GM12865 (cell line): Measurements from ENCODE around the gene AGPS.
"Not testable (repeated sequence)": the region's sequence is repeated elsewhere in the genome, so short reads cannot be mapped to it uniquely, and the experiment has no call there.

Experiments used
- DNase-seq: peaks from one replicate; pipeline ENCODE4 v3.0.0; 2010; ENCODE audit warnings: low read depth
- H3K4me3 ChIP-seq: 2 replicates; pipeline ENCODE4 v1.5.1; 2011; ENCODE audit warnings: mild to moderate bottlenecking, low read depth, low read length, control low read depth
- TF ChIP-seq, protein P1 (sequence below): IDR thresholded peaks from 2 replicates; pipeline ENCODE4 v1.5.1; 2011; ENCODE audit warnings: low read length, control low read depth, low read depth, inconsistent platforms; ENCODE audit not compliant: insufficient read depth; ENCODE audit errors: missing control alignments

AGPS gene

DNA sequence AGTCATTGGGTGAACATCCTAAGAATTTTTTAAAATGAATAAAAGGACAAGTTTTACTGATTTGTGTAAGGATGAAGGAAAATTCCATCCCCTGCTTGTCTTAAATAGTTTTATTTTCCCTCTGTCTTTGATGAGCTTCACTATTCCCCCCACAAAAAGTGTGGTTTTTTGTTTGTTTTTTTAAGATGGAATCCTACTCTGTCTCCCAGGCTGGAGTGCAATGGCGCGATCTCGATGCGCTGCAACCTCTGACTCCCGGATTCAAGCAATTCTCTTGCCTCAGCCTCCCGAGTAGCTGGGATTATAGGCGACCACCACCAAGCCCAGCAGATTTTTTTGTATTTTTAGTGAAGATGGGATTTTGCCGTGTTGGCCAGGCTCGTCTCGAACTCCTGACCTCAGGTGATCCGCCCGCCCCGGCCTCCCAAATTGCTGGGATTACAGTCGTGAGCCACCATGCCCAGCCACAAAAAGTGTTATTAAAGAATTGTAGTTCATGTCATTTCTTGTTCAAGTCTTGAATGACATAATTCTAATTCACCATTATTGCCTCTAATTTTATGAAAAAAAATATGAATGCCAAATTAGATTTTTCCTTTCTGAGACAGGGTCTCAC, 91.7 kb downstream of the AGPS start:
- TF ChIP-seq, protein P1, sequence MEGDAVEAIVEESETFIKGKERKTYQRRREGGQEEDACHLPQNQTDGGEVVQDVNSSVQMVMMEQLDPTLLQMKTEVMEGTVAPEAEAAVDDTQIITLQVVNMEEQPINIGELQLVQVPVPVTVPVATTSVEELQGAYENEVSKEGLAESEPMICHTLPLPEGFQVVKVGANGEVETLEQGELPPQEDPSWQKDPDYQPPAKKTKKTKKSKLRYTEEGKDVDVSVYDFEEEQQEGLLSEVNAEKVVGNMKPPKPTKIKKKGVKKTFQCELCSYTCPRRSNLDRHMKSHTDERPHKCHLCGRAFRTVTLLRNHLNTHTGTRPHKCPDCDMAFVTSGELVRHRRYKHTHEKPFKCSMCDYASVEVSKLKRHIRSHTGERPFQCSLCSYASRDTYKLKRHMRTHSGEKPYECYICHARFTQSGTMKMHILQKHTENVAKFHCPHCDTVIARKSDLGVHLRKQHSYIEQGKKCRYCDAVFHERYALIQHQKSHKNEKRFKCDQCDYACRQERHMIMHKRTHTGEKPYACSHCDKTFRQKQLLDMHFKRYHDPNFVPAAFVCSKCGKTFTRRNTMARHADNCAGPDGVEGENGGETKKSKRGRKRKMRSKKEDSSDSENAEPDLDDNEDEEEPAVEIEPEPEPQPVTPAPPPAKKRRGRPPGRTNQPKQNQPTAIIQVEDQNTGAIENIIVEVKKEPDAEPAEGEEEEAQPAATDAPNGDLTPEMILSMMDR: no peak
- H3K4me3 ChIP-seq: no peak overlapping the region
- no peak for DNase-seq

DNA sequence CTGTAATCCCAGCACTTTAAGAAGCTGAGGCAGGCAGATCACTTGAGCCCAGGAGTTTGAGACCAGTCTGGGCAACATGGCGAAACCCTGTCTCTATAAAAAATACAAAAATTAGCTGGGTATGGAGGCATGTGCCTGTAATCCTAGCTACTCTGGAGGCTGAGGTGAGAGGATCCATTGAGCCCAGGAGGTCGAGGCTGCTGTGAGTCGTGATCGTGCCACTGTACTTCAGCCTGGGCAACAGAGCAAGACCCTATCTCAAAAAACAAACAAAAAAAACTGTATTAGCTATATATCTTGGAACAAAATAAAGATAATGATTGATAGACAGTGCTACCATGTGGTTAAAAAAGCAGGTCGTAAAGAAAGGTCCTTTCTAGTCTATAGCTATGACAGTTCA, 93.1 kb downstream of the AGPS start:
- not testable (repeated sequence) for H3K4me3 ChIP-seq, DNase-seq

DNA sequence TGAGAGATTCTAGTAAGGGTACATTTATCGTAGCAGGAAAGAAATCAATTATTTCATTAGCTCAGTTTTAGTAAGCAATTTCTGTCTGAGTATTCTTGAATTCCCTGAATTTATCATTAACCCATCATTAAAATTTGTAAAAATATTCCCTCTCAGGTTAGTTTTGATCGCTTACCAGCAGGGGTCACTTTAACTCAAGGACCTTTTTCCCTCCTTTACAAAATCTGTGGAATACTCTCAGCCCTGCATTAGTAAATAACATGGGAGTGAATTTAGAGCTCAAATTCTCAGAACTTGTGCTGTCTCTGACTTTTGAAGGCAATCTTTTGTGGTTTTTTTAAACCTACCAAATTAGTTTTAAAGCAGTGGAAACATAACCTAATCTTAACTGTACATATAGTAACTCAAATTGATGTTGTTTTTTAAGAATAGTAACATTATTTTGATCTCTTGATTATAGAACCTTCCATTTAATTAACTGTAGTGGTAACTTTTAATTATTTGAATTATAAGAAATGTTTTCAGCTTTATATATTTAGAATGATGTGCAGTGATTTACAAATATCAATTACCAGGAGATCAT, 97.2 kb downstream of the AGPS start:
- peak; percentile 9 for DNase-seq
- no peak overlapping the region for H3K4me3 ChIP-seq
- TF ChIP-seq, protein P1: peak; percentile 37

DNA sequence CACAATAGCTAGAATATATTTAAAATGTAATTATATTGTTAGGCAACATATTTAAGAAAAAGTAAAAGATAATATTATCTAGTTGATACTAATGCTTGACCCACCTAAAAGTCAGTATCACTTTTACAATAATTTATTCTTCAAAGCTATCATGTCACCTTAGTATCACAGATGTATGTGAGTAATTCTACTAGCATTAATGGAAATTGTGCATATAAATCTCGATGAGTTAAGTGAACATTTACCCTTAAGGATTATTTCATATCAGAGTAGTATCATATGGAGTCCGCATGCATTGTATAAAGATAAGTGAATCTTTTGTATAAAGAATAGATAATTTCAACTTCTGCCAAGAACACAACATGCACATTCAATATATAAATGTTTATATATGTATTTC, 103.4 kb downstream of the AGPS start:
- no peak overlapping the region for H3K4me3 ChIP-seq
- TF ChIP-seq, protein P1: no peak
- DNase-seq: no peak

DNA sequence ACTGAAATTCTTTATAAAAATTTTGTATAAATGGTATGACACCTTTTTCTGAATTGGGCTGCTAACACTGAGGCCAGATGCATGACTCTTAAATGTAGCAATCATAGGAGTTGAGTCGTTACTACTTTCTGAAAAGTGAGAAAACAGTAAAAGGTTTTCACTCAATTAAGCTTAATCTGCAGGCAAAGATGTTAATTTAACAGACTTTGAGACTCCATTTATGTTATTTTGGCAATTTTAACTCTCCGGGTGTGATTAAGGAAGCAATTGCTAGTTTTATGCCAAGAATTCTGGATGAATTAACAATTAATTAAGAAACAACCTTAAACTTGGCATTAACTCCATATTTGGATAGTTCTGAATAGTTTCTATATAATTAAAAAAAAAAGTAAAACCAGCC, 104.3 kb downstream of the AGPS start:
- TF ChIP-seq, protein P1: no peak
- no peak overlapping the region for H3K4me3 ChIP-seq
- no peak for DNase-seq

DNA sequence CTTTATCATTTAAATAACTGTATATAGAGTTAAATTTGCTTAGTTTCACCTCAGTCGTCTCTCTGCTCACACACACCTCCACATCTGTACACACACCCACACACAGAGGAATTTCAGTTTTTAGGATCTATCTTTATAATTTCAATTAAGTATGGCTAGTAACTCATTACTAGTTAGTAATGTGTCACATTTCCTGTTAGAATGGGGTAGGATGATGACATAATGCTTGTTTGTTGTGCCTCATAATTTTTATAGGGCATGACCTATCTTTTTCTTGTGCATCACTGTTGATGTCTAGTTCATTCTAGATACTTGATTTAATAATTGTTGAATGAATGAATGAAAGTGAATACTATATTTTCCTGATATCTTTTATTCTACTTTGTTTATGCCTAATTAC, 108.6 kb downstream of the AGPS start:
- TF ChIP-seq, protein P1: no peak
- no peak for DNase-seq
- no peak overlapping the region for H3K4me3 ChIP-seq

DNA sequence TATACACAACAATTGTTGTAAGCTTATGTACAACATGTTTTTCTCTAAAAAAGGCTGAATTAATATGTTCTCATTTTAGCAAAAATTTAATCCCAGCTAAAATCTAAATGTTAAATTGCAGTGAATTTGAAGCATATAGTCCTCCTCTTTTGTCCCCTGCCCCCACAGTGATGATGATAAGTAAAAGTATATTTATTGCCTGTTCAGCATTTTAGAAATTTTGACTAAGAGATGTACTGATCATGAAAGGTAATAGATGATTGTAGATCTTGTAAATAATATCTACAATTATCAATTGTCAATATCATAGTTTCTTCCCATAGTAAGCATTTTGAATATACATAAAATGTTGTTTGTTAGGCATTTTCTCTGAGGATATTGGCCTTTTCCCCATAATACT, 113.9 kb downstream of the AGPS start:
- no peak for DNase-seq
- H3K4me3 ChIP-seq: no peak overlapping the region
- TF ChIP-seq, protein P1: no peak
